Endodermal cell (in vitro differentiated cells): ENCODE measurements around the gene PHIP. TPM values are rescaled to one million over a fixed set of nuclear protein-coding genes. Genes with fewer than 3 reads are reported as not detected.

ENCODE experiments used
- DNase-seq: peaks from one replicate; pipeline ENCODE4 v3.0.0-alpha.2; 2017
- H3K27ac ChIP-seq: 2 replicates; pipeline ENCODE4 v1.5.1; 2013; ENCODE audit warnings: mild to moderate bottlenecking, low read depth, low read length, moderate library complexity
- H3K27me3 ChIP-seq: 2 replicates; pipeline ENCODE4 v1.6.1; 2013; ENCODE audit warnings: mild to moderate bottlenecking, low read length, moderate library complexity; ENCODE audit not compliant: insufficient read depth, control insufficient read depth, poor library complexity, severe bottlenecking
- H3K36me3 ChIP-seq: 2 replicates; pipeline ENCODE4 v1.7.0; 2013; ENCODE audit warnings: mild to moderate bottlenecking, low read length, moderate library complexity; ENCODE audit not compliant: control insufficient read depth, insufficient read depth
- H3K4me1 ChIP-seq: one replicate; pipeline ENCODE4 v1.7.0; 2013; ENCODE audit warnings: low read length; ENCODE audit not compliant: control insufficient read depth, insufficient read depth
- H3K4me3 ChIP-seq: 2 replicates; pipeline ENCODE4 v1.5.1; 2013; ENCODE audit warnings: mild to moderate bottlenecking, low read length, moderate library complexity
- H3K9ac ChIP-seq: 2 replicates; pipeline ENCODE4 v1.6.1; 2013; ENCODE audit warnings: mild to moderate bottlenecking, low read length, moderate library complexity; ENCODE audit not compliant: poor library complexity, severe bottlenecking; ENCODE audit errors: extremely low read depth
- H3K9me3 ChIP-seq: 2 replicates; pipeline ENCODE4 v1.6.1; 2013; ENCODE audit warnings: mild to moderate bottlenecking, low read length, moderate library complexity; ENCODE audit not compliant: control insufficient read depth
- H3K27ac Mint-ChIP-seq: 2 replicates; pipeline ENCODE4 v1.8.0; 2020; ENCODE audit warnings: mixed read lengths
- H3K27me3 Mint-ChIP-seq: 2 replicates; pipeline ENCODE4 v1.8.0; 2021; ENCODE audit warnings: mild to moderate bottlenecking, mixed read lengths; ENCODE audit not compliant: insufficient read depth
- H3K36me3 Mint-ChIP-seq: 2 replicates; pipeline ENCODE4 v1.8.0; 2020; ENCODE audit warnings: low read depth, mixed read lengths
- H3K4me1 Mint-ChIP-seq: 2 replicates; pipeline ENCODE4 v1.8.0; 2020; ENCODE audit warnings: mixed read lengths
- H3K4me3 Mint-ChIP-seq: 2 replicates; pipeline ENCODE4 v1.8.0; 2020; ENCODE audit warnings: mild to moderate bottlenecking, moderate library complexity, mixed read lengths
- H3K9me3 Mint-ChIP-seq: 2 replicates; pipeline ENCODE4 v1.8.0; 2020; ENCODE audit warnings: mild to moderate bottlenecking, mixed read lengths
- CTCF ChIP-seq: fragments of 200-600 bp; sonication (generic); conservative IDR thresholded peaks from 2 replicates; pipeline ENCODE4 v1.5.0; 2021; ENCODE audit warnings: antibody characterized with exemption, mild to moderate bottlenecking
- WGBS, 2 experiments: methylation state at CpG; one replicate each; pipeline versions ENCODE4 v1.1.5 to v1.1.7; 2013; ENCODE audit warnings: missing lambda C conversion rate in 2 of 2, mixed read lengths in 1 of 2; ENCODE audit not compliant: insufficient coverage in 1 of 2, insufficient read length in 1 of 2; 5-methylcytosine and 5-hydroxymethylcytosine counted together
- total RNA-seq, 2 donors: library from RNA; stranded (reverse); fragmentation: NEBNext Ultra II Directional in 1 of 2; extraction: Animal tissue kit (Norgen Biotek cat#: 25700) in 1 of 2; gene quantifications; 2 replicates in 1 of 2; 3 replicates in 1 of 2; pipeline ENCODE4 v1.2.1, GENCODE V29; 2021

The PHIP gene
- total RNA-seq, 2 donors from 2014 or later, result 49.8 to 59.7 TPM

- no peak overlapping the region for H3K9ac ChIP-seq
- Mint-ChIP-seq H3K36me3 (peaks cover 15% of the 10 kb centered on the region), H3K27ac (no peak overlapping the region), H3K4me3 (no peak overlapping the region), H3K4me1 (peaks cover 6% of the 10 kb centered on the region), H3K9me3 (no peaks in the 10 kb centered on the region), H3K27me3 (no peaks in the 10 kb centered on the region)
- no peaks in the 10 kb centered on the region for H3K4me1 ChIP-seq
- 94 to 96% methylated on average over 2 of the region's 2 CpGs for WGBS, 2 experiments
- H3K27ac ChIP-seq, result no peak overlapping the region
- no peak for DNase-seq
- TF ChIP-seq CTCF, result no peak
- H3K9me3 ChIP-seq, result no peaks in the 10 kb centered on the region
- H3K4me3 ChIP-seq, result no peak overlapping the region
- no peaks in the 10 kb centered on the region for H3K27me3 ChIP-seq
- H3K36me3 ChIP-seq, result peaks cover 31% of the 10 kb centered on the region
Measured at GRCh38 chr6:79065232-79065631, 12.8 kb downstream of the PHIP start.

GRCh38 chr6:79064635-79065034 lies 13.4 kb downstream of the PHIP start:
- Mint-ChIP-seq H3K27ac (no peak overlapping the region), H3K9me3 (no peaks in the 10 kb centered on the region), H3K27me3 (no peaks in the 10 kb centered on the region), H3K36me3 (peaks cover 20% of the 10 kb centered on the region), H3K4me1 (peaks cover 6% of the 10 kb centered on the region), H3K4me3 (no peak overlapping the region)
- Histone ChIP-seq H3K4me1 (no peaks in the 10 kb centered on the region), H3K9ac (no peak overlapping the region), H3K27ac (no peak overlapping the region), H3K4me3 (no peak overlapping the region), H3K27me3 (no peaks in the 10 kb centered on the region), H3K36me3 (peaks cover 32% of the 10 kb centered on the region), H3K9me3 (no peaks in the 10 kb centered on the region)
- TF ChIP-seq CTCF, result no peak
- no peak for DNase-seq

DNA sequence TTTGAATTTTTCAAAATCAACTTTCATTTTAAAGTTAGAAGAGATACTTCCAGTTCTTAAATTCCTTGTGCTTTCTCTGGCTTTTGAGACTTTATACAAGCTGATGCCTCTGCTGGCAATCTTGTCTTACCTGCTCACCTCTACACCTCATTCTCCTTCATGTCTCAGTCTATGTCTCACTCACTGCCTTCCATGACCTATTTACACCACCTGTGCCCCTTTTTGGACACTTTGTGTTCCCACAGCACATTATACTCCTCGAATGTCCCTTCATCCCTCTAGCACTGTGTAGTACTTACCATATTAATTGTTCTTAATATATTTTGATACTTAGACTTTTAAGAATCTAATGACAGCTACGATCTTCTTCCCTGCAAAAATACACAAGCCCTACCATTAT lies 15.3 kb downstream of the PHIP start:
- H3K27me3 ChIP-seq, result no peaks in the 10 kb centered on the region
- Mint-ChIP-seq H3K36me3 (peaks cover 27% of the 10 kb centered on the region), H3K4me3 (no peak overlapping the region), H3K4me1 (no peaks in the 10 kb centered on the region), H3K27me3 (no peaks in the 10 kb centered on the region), H3K9me3 (no peaks in the 10 kb centered on the region), H3K27ac (no peak overlapping the region)
- H3K9ac ChIP-seq, result no peak overlapping the region
- no peaks in the 10 kb centered on the region for H3K4me1 ChIP-seq
- no peaks in the 10 kb centered on the region for H3K9me3 ChIP-seq
- DNase-seq, result no peak
- H3K4me3 ChIP-seq, result no peak overlapping the region
- WGBS, 2 experiments, result 85% methylated on average over 2 of the region's 2 CpGs; no CpG with 5 or more reads in 1 of the 2 experiments
- no peak for TF ChIP-seq CTCF
- H3K27ac ChIP-seq, result no peak overlapping the region
- peaks cover 42% of the 10 kb centered on the region for H3K36me3 ChIP-seq
